ENCODE data around the gene PLXDC2.
"Not testable (repeated sequence)": the region's sequence is repeated elsewhere in the genome, so short reads cannot be mapped to it uniquely, and the experiment has no call there.

The PLXDC2 gene

DNA sequence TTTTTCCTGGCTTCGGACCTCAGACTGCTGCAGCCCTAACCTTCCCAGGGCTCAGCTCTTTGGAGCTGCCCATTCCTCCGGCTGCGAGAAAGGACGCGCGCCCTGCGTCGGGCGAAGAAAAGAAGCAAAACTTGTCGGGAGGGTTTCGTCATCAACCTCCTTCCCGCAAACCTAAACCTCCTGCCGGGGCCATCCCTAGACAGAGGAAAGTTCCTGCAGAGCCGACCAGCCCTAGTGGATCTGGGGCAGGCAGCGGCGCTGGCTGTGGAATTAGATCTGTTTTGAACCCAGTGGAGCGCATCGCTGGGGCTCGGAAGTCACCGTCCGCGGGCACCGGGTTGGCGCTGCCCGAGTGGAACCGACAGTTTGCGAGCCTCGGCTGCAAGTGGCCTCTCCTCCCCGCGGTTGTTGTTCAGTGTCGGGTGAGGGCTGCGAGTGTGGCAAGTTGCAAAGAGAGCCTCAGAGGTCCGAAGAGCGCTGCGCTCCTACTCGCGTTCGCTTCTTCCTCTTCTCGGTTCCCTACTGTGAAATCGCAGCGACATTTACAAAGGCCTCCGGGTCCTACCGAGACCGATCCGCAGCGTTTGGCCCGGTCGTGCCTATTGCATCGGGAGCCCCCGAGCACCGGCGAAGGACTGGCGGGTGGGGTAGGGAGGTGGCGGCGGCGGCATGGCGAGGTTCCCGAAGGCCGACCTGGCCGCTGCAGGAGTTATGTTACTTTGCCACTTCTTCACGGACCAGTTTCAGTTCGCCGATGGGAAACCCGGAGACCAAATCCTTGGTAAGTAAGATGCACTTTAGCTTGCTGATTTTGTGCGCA is at the start of gene PLXDC2:
Gene PLXDC2, plus strand, starts transcription at position 22 of the 820 bp plus-strand sequence.
- peak within 1 kb of the TSS; percentile 100 for H3K27ac Mint-ChIP-seq
- H3K4me3 Mint-ChIP-seq = peak within 1 kb of the TSS; percentile 95
- H3K4me1 Mint-ChIP-seq = peaks cover 48% of the 10 kb centered on the region
- H3K27me3 Mint-ChIP-seq (ENCODE audit: low read depth, poor library complexity) = peaks cover 9% of the 10 kb centered on the region
- peaks cover 15% of the 10 kb centered on the region for H3K36me3 Mint-ChIP-seq (ENCODE audit: low read depth)
- peaks cover 6% of the 10 kb centered on the region for H3K9me3 Mint-ChIP-seq
- peak; percentile 79 for DNase-seq
- TF ChIP-seq, protein P1, sequence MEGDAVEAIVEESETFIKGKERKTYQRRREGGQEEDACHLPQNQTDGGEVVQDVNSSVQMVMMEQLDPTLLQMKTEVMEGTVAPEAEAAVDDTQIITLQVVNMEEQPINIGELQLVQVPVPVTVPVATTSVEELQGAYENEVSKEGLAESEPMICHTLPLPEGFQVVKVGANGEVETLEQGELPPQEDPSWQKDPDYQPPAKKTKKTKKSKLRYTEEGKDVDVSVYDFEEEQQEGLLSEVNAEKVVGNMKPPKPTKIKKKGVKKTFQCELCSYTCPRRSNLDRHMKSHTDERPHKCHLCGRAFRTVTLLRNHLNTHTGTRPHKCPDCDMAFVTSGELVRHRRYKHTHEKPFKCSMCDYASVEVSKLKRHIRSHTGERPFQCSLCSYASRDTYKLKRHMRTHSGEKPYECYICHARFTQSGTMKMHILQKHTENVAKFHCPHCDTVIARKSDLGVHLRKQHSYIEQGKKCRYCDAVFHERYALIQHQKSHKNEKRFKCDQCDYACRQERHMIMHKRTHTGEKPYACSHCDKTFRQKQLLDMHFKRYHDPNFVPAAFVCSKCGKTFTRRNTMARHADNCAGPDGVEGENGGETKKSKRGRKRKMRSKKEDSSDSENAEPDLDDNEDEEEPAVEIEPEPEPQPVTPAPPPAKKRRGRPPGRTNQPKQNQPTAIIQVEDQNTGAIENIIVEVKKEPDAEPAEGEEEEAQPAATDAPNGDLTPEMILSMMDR (IDR thresholded peaks at IDR 0.05) = no peak

- DNase-seq = no peak
- no peaks in the 10 kb centered on the region for H3K36me3 Mint-ChIP-seq (ENCODE audit: low read depth)
Observed at GRCh38 chr10:19767876-19768275, 48.4 kb upstream of the PLXDC2 start.

GRCh38 chr10:19769826-19770225 is 46.4 kb upstream of the PLXDC2 start:
- H3K36me3 Mint-ChIP-seq (ENCODE audit: low read depth); H3K27ac Mint-ChIP-seq; H3K27me3 Mint-ChIP-seq (ENCODE audit: low read depth, poor library complexity); H3K9me3 Mint-ChIP-seq; H3K4me3 Mint-ChIP-seq; DNase-seq; H3K4me1 Mint-ChIP-seq: not testable (repeated sequence)

More at GRCh38 chr10:19767876-19768275, 48.4 kb upstream of the PLXDC2 start:
- Mint-ChIP-seq H3K27me3 (ENCODE audit: low read depth, poor library complexity) (peaks cover 3% of the 10 kb centered on the region), H3K9me3 (no peaks in the 10 kb centered on the region), H3K27ac (peak overlapping the region; percentile 11), H3K4me3 (no peak overlapping the region), H3K4me1 (peaks cover 6% of the 10 kb centered on the region)
- TF ChIP-seq, protein P1 (IDR thresholded peaks at IDR 0.05) = no peak

- H3K4me3 Mint-ChIP-seq = no peak overlapping the region
- peaks cover under 1% of the 10 kb centered on the region for H3K4me1 Mint-ChIP-seq
- H3K27me3 Mint-ChIP-seq (ENCODE audit: low read depth, poor library complexity) = no peaks in the 10 kb centered on the region
- no peak for DNase-seq
- no peaks in the 10 kb centered on the region for H3K9me3 Mint-ChIP-seq
- TF ChIP-seq, protein P1 (IDR thresholded peaks at IDR 0.05) = no peak
- H3K27ac Mint-ChIP-seq = no peak overlapping the region
- H3K36me3 Mint-ChIP-seq (ENCODE audit: low read depth) = no peaks in the 10 kb centered on the region
Observed at GRCh38 chr10:19772972-19773371, 43.3 kb upstream of the PLXDC2 start.

DNA sequence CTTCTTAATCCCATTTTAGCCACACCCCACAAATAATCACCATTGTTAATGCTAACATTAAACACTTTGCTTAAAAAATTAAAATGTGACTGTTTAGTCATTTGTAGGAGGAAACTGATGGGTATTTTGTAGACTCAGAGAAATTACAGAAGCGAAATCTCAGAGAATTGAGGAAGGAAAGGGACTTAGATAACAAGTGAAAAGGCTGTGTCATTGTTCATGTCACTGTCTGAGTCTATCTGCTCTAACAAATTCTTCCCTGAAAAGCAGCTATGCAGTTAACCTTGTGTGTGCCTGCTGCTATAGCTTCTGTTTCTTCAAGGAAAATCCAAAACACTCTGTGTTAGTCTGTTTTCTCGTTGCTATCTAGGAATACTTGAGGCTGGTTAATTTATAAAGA is 40.9 kb upstream of the PLXDC2 start:
- Mint-ChIP-seq H3K27ac (no peak overlapping the region), H3K4me3 (no peak overlapping the region), H3K27me3 (ENCODE audit: low read depth, poor library complexity) (no peaks in the 10 kb centered on the region), H3K36me3 (ENCODE audit: low read depth) (no peaks in the 10 kb centered on the region), H3K9me3 (no peaks in the 10 kb centered on the region), H3K4me1 (no peaks in the 10 kb centered on the region)
- TF ChIP-seq, protein P1 (IDR thresholded peaks at IDR 0.05) = no peak
- no peak for DNase-seq

DNA sequence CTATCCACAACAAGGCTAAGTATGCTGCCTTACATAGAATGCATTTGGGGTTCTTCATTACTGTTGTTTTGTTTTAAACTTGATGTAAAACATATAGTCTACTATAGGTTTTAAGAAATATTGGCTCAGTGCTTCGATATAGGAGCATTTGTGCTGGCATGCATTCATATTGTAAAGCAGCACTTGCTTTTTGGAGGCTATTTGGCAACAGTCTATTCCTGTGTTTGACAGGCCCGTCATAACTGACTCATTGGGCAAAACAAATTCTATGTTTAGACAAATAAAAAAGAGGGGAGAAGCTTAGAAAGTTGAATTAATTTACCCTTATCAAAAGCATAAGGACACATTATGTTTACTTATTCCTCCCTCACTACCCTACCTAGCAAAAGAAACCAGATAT is 38.4 kb upstream of the PLXDC2 start:
- TF ChIP-seq, protein P1 (IDR thresholded peaks at IDR 0.05) = no peak

More for the DNA sequence above, 38.4 kb upstream of the PLXDC2 start:
- Mint-ChIP-seq H3K4me1 (no peaks in the 10 kb centered on the region), H3K27me3 (ENCODE audit: low read depth, poor library complexity) (no peaks in the 10 kb centered on the region), H3K9me3 (no peaks in the 10 kb centered on the region), H3K36me3 (ENCODE audit: low read depth) (no peaks in the 10 kb centered on the region), H3K4me3 (no peak overlapping the region), H3K27ac (no peak overlapping the region)
- no peak for DNase-seq
